CD4-positive, alpha-beta T cell treated with Interleukin-4 for 1 hour (primary cell): ENCODE results near the gene RGL2.
"Not testable (repeated sequence)": the region's sequence is repeated elsewhere in the genome, so short reads cannot be mapped to it uniquely, and the experiment has no call there.

ENCODE experiments used
- DNase-seq, 2 donors: peaks; one replicate each; pipeline ENCODE4 v3.0.0-alpha.2; 2020 to 2022

Gene RGL2

DNA sequence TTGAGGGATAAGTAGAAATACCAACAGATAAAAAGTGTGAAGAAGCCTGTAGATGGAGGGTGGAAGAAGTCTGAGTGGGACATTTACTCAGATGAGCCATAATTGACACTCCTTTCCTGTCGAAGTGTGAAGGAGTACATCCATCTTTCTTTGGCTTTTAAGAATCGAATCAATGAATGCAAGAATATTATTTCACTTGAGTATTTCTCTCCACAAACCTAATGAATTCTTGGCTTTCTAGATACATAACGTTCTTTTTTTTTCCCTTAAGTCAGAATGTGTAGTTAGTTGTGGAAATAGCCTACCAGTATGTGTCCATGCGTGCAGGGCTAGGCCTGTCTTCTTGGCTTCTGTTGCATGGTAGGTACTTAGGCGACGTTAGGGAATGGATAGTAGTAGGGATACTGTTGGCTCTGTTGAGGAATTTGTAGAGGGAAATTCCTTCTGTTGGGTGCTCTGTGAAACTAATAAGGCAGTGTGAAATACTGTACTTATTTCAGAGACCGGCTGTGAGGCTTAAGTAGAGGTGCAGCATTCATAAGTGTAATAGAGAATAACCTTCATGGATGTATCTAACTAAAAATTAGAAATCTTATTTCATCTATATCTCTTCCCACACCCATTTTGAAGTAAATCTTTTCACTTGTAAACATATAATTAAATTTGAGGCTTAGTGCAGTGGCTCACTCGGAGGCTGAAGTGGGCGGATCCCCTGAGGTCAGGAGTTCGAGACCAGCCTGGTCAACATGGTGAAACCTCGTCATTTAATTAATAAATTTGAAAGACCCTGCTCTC, 25.4 kb downstream of the RGL2 start:
- no peak for DNase-seq

GRCh38 chr6:33272275-33273128, 26.2 kb downstream of the RGL2 start:
- no peak for DNase-seq

GRCh38 chr6:33271468-33272274, 27.1 kb downstream of the RGL2 start, which contains the start of the genes RPS18 and VPS52:
TSS of gene RPS18 (plus strand) at chr6:33272075. CDS start at chr6:33272120, 45 bp downstream.
TSS of gene VPS52 (minus strand) at chr6:33271876. CDS start at chr6:33271675, 201 bp downstream.
- DNase-seq = peak; percentile 97 to 98

- DNase-seq = no peak
Observed at GRCh38 chr6:33271117-33271467, 27.6 kb downstream of the RGL2 start.

DNA sequence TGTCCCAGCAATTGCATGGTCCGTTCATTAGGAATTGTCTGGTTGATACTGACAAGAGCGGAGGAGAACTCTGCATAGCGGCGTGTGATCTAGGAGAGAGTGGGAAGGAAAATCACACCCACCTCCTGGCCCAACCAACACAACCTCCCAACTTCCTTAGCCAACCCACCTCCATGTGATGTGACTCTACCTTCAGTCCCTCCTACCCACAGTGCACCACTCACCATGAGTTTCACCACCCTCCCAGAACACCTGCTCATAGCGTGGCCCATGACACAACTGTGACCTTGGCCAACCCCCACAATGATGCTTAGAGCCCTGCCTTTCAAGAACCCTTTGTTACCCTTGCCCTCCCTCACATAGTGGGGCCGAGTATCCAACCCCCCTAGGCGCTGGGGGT, 34.7 kb downstream of the RGL2 start:
- DNase-seq = no peak

- not testable (repeated sequence) for DNase-seq
Observed at GRCh38 chr6:33262490-33262889, 36.3 kb downstream of the RGL2 start.

GRCh38 chr6:33259032-33259431, 39.7 kb downstream of the RGL2 start:
- no peak for DNase-seq

DNA sequence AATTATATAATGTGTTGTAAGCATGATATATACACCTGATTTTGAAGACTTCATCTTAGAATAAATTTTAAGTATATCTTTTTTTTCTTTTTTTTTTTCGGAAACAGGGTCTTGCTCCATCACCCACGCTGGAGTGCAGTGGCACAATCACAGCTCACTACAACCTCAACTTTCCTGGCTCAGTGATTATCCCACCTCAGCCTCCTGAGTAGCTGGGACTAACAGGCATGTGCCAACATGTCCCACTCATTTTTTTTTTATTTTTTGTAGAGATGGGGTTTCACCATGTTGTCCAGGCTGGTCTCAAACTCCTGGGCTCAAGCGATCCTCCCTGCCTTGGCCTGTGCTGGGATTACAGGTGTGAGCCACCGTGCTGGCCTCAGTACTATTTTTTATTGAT, 44.2 kb downstream of the RGL2 start:
- no peak for DNase-seq

DNA sequence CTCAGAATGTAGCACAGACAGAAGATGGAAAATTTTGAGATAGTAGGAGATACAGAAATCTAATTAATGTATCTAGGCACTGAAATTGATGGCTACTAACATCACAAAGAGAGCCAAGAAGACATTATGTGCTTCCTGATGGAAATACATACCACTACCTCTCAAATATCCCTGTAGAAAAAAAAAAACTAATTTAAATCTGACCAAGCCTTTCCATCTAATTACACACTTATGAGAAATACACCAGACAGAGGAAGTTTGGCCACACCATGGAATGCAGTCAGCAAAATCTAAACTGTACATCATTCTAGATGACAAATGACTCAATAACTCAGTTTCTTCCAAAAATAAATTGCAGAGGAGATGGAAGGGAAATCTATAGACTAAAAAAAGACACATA, 46.0 kb downstream of the RGL2 start:
- DNase-seq = no peak

DNA sequence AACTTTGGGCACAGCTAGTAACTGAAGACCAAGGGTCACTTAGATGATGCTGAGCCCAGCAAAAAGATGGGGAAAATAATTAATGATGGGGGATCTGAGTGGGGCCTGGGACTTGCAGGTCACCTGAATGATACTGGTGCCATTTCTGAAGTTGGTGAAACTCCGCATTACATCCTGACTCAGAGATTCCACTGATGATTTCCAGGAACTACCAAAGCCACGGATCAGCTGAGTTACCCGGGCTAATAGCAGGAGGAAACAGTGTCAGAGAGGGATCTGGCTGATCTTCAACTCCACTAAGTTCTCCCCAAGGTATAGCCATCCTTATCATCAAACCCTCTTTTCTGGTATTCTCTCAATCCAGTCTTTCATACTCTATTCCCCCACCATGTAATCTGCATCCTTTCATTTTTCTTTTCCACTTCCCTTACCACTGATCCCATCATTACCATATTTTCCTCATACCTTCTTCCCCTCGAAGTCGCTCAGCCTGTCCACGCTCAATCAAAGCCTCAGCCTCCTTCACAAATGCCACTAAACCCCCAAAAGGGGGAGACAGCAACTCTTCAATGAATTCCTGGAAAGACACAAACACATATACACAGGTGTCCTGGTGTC, 47.2 kb downstream of the RGL2 start:
- DNase-seq = no peak

DNA sequence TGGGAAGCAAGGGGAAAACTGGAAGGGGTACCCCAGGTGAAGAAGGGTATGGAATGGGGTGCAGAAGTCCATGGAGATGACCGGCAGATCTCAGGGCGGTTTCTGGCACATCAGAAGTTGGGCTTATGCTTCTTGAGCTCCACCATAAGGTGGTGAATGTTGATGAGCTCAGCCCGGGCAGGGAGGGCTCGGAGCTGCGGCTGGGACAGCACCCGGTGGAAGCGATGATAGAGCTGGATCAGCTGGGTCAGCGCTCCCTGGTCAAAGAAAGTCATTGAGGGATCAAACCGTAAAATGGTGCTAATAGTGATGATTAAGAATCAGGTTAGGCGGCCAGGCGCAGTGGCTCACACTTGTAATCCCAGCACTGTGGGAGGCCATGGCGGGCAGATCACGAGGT, 48.0 kb downstream of the RGL2 start:
- DNase-seq = no peak

- no peak for DNase-seq
Observed at GRCh38 chr6:33249732-33250630, 48.8 kb downstream of the RGL2 start.

- DNase-seq = peak; percentile 99
Observed at GRCh38 chr6:33248932-33249731, 49.6 kb downstream of the RGL2 start.

DNA sequence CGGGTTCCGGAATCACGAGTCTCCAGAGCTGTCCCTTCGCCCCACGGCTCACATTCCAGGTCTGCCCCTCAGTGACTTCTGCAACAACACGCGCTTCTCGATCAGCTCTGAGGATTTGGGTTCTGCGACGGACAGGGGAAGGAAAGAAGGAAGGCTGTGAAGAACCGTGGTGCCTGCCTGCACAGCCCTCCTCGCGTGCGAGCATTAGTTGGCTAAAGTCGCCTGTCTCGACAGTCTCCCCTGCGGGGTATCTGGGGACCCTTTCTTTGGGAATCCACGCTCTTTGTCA, 50.2 kb downstream of the RGL2 start:
- DNase-seq = no peak

GRCh38 chr6:33247977-33248642, 50.6 kb downstream of the RGL2 start:
- peak; percentile 91 for DNase-seq

DNA sequence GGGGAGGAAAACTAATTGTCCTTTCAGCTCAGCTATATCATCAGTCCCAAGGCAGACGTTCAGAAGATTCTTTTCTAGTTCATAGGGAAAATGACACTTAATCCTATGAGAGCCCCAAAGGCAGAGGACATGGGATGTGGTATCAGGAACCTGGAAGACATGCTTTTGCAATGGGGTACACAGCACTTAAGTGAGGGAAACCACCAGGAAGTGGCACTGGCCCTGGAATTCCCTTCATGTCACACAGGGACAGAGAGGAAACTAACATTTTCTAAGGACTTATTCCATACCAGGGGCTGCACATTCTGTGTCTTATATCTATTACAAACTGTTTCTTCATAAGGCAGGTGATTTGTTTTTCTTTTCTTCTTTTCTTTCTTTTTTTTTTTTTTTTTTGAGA, 55.3 kb downstream of the RGL2 start:
- DNase-seq = no peak

- no peak for DNase-seq
Observed at GRCh38 chr6:33241968-33242367, 56.8 kb downstream of the RGL2 start.
